Left ventricle myocardium inferior (tissue), 1 donor: Measurements from ENCODE around the gene TSPEAR. TPM values are rescaled to one million over a fixed set of nuclear protein-coding genes. Genes with fewer than 3 reads are reported as not detected.

Experiments used
- DNase-seq: peaks from one replicate; pipeline ENCODE4 v3.0.0-alpha.2; 2020
- H3K27ac ChIP-seq: fragments of 200-600 bp; replicated peaks from 2 replicates; pipeline ENCODE4 v1.8.0; 2021
- H3K27me3 ChIP-seq: fragments of 200-600 bp; 2 replicates; pipeline ENCODE4 v1.8.0; 2021; ENCODE audit warnings: low read depth
- H3K36me3 ChIP-seq: fragments of 200-600 bp; 2 replicates; pipeline ENCODE4 v1.8.0; 2021
- H3K4me1 ChIP-seq: fragments of 200-600 bp; 2 replicates; pipeline ENCODE4 v1.8.0; 2021
- H3K4me3 ChIP-seq: fragments of 200-600 bp; 2 replicates; pipeline ENCODE4 v1.8.0; 2021; ENCODE audit warnings: mild to moderate bottlenecking, moderate library complexity
- H3K9me3 ChIP-seq: fragments of 200-600 bp; replicated peaks from 2 replicates; pipeline ENCODE4 v1.8.0; 2021
- intact Hi-C: fragments of 100-400 bp; cut with micrococcal nuclease; formaldehyde crosslinking; loops from one replicate; pipeline ENCODE4 v1.11.0; 2022
- total RNA-seq: library from RNA; stranded (reverse); fragmentation: NEBNext Ultra II Directional; extraction: Animal tissue kit (Norgen Biotek cat#: 25700); gene quantifications from one replicate; pipeline ENCODE4 v1.2.1, GENCODE V29; 2021
- TF ChIP-seq, protein P1 (sequence below): fragments of 200-600 bp; IDR thresholded peaks from 2 replicates; pipeline ENCODE4 v1.8.0; 2021; ENCODE audit warnings: antibody characterized with exemption, mild to moderate bottlenecking, borderline replicate concordance
- donor health status: DM: no; HTN: yes; CAD: no; lungs with severe emphysema.

The TSPEAR gene
- total RNA-seq, 1 donor from 2014 or later, result 3.3 TPM

DNA sequence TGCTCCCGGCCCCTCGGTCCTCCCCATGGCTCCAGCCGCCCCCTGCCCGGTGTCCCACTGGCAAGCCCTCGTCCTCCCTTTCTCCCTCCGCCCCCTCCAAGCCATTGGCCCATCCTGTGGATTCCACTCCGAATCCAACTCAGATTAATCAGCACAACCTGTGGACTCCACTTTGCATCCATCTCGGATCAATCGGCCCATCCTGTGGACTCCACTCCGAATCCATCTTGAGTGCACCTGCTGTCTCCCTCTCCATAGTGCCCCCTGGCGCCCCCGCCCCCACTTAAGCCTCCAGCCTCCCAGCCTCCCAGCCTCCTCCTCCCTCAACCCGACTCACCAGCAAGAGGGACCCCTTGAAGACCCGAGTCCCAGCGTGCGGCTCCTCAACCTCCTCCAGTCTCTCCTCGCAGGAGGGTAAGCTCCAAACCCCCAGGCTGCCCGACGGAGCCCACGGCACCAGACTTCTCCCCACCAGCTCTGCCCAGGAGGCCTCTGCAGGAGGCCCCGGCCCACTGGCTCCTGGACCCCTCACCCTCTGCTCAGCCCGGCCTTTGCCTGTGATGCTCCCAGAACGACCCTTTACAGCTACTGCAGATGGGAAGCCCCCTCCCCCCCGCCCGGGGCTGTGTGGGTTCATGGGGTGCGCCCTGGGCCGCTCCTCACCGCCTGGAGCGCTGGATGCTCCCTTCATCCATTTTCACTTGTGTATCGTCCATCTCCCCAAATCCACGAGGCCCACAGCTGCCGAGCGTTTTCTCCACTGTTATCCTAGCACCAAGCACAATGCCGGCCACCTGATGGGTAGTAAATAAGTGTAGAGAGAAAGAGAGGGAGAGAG lies 40.6 kb upstream of the TSPEAR start:
- intact Hi-C loops, result no loop called here
- H3K4me1 ChIP-seq, result peaks cover 15% of the 10 kb centered on the region
- H3K4me3 ChIP-seq, result no peak overlapping the region
- DNase-seq, result no peak
- peaks cover 16% of the 10 kb centered on the region for H3K9me3 ChIP-seq
- peaks cover 37% of the 10 kb centered on the region for H3K27me3 ChIP-seq
- no peak overlapping the region for H3K27ac ChIP-seq
- H3K36me3 ChIP-seq, result no peaks in the 10 kb centered on the region
- TF ChIP-seq, protein P1, sequence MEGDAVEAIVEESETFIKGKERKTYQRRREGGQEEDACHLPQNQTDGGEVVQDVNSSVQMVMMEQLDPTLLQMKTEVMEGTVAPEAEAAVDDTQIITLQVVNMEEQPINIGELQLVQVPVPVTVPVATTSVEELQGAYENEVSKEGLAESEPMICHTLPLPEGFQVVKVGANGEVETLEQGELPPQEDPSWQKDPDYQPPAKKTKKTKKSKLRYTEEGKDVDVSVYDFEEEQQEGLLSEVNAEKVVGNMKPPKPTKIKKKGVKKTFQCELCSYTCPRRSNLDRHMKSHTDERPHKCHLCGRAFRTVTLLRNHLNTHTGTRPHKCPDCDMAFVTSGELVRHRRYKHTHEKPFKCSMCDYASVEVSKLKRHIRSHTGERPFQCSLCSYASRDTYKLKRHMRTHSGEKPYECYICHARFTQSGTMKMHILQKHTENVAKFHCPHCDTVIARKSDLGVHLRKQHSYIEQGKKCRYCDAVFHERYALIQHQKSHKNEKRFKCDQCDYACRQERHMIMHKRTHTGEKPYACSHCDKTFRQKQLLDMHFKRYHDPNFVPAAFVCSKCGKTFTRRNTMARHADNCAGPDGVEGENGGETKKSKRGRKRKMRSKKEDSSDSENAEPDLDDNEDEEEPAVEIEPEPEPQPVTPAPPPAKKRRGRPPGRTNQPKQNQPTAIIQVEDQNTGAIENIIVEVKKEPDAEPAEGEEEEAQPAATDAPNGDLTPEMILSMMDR, result no peak

DNA sequence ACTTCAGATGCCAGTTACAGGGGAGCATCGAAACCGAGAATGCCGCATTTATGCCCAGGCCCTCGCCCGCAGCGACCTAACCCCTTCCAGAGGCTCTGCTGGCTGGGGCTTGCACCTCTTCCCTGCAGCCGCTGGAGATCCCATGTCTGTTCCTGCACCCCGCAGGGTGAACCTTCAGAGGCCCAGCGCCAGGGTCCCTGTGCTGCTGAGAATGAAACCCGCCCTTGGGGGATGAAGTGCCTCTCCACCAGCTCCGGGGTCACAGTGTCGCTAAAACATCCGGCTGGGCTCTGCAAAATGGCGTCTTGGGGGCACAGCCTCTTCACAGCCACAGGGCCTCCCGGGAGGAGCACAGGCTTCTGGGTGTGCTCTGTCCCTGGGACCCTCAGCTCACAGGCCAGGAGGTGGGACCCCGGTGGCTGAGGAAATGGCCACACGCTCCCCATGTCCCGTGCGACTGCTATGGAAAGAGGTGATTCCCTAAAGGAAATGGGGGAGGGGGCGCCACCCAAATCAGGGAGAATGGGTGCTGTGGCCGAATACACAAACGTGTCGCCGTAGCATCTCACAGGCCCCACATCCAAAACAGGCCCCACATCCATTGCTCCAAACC lies 39.9 kb upstream of the TSPEAR start:
- intact Hi-C loops, result no loop called here
- Histone ChIP-seq H3K9me3 (peaks cover 16% of the 10 kb centered on the region), H3K4me1 (peaks cover 15% of the 10 kb centered on the region), H3K4me3 (no peak overlapping the region), H3K36me3 (no peaks in the 10 kb centered on the region), H3K27ac (no peak overlapping the region), H3K27me3 (peaks cover 37% of the 10 kb centered on the region)
- TF ChIP-seq, protein P1, result no peak
- no peak for DNase-seq

DNA sequence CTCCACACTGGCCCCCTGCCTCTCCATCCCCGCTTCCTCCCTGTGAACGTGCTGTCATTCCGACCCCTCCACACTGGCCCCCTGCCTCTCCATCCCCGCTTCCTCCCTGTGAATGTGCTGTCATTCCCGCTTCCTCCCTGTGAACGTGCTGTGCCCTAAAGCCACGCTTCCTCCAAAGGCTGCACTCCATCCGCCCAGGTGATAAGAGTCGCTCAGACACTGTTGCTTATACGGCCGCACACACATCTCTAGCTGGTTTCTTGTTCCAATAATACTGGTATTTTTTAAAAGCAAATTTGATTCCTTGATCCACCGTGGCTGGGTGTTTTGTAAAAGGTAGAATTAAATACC lies 39.3 kb upstream of the TSPEAR start:
- Histone ChIP-seq H3K9me3 (peaks cover 16% of the 10 kb centered on the region), H3K27me3 (peaks cover 37% of the 10 kb centered on the region), H3K27ac (no peak overlapping the region), H3K4me1 (peaks cover 15% of the 10 kb centered on the region), H3K36me3 (no peaks in the 10 kb centered on the region), H3K4me3 (no peak overlapping the region)
- no peak for DNase-seq
- TF ChIP-seq, protein P1, result no peak
- intact Hi-C loops, result no loop called here

DNA sequence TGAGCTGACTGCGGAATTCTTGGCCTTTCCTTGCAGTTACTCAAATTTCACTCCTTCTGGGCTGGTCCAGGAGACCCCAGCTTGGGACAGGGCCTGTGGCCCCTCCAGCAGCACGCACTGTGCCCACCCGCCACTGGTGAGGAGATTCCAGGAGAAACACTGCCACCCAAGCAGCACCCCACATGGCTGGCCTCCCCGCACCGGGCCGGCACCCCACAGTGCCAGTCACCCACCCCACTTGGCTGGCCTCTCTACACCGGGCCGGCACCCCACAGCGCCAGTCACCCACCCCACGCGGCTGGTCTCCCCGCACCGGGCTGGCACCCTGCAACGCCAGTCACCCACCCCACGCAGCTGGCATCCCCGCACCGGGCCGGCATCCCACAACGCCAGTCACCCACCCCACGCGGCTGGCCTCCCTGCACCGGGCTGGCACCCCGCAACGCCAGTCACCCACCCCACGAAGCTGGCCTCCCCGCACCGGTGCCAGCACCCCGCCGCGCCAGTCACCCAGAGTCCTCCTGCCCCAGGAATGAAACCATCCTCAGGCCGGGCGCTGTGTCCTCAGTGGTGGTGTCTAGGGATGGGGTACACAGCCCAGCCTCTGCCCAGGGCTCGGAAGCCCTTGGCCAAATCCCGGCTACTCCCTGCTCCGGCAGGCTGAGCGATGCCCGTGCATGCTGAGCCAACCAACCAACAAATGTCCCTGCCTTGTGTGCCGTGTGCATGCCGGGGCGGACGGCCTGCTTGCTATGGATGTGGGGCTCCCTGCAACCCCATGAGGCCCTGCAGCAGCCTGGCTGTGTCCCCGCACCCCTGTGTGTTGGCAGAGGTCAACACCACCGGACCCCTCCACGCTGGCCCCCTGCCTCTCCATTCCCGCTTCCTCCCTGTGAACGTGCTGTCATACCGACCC lies 38.6 kb upstream of the TSPEAR start:
- intact Hi-C loops, result no loop called here
- Histone ChIP-seq H3K36me3 (no peaks in the 10 kb centered on the region), H3K4me3 (no peak overlapping the region), H3K4me1 (peaks cover 12% of the 10 kb centered on the region), H3K27ac (no peak overlapping the region), H3K27me3 (peaks cover 37% of the 10 kb centered on the region), H3K9me3 (peaks cover 13% of the 10 kb centered on the region)
- no peak for DNase-seq
- TF ChIP-seq, protein P1, result no peak

DNA sequence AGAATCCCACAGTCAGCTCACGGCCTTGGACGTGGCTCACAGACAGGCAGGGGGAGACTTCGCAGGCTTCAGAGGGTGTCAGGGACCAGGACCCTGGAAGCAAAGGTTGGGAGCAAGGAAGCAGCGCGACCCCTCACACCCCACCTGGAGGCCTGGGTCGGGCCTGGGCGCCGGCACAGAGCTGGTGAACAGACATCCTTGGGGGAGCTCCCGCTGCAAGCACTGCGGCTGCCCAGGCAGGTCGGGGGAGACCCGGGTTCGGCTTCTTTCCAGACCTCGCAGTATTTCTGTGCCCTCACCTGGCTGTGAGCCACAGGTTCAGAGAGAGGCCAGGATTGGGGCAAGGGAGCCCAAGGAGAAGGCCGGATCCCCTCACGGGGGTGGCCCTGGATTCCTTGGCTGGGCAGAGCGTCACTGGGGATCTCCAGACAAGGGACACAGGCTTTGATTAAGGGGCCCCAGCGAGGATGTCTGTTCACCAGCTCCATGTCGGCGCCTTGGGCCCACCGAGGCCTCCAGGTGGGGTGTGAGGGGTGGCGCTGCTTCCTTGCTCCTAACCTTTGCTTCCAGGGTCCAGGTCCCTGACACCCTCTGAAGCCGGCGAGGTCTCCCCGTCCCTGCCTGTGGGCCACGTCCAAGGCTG lies 37.9 kb upstream of the TSPEAR start:
- Histone ChIP-seq H3K9me3 (peaks cover 5% of the 10 kb centered on the region), H3K27ac (no peak overlapping the region), H3K27me3 (peaks cover 37% of the 10 kb centered on the region), H3K4me3 (no peak overlapping the region), H3K4me1 (peaks cover 10% of the 10 kb centered on the region), H3K36me3 (no peaks in the 10 kb centered on the region)
- no peak for DNase-seq
- TF ChIP-seq, protein P1, result no peak
- intact Hi-C loops, result no loop called here
